ENCODE measurements around the gene ATG4A.

DNA sequence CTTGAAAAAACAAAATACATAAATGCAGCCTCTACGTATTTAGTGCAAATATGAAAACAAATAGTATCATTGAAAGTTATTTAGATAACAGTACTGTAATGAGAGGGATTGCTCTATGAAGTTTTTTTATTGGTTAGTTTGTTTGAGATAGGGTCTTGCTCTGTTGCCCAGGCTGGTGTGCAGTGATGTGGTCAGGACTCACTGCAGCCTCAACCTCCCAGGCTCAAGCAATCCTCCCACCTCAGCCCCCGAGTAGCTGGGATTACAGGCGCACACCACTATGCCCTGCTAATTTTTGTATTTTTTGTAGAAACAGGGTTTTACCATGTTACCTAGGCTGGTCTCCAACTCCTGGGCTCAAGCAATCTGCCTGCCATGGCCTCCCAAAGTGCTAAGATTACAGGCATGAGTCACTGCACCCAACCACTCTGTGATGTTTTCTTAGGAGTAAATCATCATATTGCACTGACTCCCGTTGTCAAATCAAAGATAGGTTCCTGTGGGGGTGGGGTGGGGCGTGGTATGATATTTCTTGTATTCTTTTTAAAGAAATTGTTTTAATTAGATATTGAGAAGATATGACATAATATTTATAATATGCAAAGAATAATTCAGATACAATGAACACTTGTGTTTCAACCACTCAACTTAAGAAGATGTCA, 75.8 kb downstream of the ATG4A start:
- TF ChIP-seq, protein P1, sequence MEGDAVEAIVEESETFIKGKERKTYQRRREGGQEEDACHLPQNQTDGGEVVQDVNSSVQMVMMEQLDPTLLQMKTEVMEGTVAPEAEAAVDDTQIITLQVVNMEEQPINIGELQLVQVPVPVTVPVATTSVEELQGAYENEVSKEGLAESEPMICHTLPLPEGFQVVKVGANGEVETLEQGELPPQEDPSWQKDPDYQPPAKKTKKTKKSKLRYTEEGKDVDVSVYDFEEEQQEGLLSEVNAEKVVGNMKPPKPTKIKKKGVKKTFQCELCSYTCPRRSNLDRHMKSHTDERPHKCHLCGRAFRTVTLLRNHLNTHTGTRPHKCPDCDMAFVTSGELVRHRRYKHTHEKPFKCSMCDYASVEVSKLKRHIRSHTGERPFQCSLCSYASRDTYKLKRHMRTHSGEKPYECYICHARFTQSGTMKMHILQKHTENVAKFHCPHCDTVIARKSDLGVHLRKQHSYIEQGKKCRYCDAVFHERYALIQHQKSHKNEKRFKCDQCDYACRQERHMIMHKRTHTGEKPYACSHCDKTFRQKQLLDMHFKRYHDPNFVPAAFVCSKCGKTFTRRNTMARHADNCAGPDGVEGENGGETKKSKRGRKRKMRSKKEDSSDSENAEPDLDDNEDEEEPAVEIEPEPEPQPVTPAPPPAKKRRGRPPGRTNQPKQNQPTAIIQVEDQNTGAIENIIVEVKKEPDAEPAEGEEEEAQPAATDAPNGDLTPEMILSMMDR (IDR thresholded peaks at IDR 0.05) = no peak
- TF ChIP-seq, protein P2, sequence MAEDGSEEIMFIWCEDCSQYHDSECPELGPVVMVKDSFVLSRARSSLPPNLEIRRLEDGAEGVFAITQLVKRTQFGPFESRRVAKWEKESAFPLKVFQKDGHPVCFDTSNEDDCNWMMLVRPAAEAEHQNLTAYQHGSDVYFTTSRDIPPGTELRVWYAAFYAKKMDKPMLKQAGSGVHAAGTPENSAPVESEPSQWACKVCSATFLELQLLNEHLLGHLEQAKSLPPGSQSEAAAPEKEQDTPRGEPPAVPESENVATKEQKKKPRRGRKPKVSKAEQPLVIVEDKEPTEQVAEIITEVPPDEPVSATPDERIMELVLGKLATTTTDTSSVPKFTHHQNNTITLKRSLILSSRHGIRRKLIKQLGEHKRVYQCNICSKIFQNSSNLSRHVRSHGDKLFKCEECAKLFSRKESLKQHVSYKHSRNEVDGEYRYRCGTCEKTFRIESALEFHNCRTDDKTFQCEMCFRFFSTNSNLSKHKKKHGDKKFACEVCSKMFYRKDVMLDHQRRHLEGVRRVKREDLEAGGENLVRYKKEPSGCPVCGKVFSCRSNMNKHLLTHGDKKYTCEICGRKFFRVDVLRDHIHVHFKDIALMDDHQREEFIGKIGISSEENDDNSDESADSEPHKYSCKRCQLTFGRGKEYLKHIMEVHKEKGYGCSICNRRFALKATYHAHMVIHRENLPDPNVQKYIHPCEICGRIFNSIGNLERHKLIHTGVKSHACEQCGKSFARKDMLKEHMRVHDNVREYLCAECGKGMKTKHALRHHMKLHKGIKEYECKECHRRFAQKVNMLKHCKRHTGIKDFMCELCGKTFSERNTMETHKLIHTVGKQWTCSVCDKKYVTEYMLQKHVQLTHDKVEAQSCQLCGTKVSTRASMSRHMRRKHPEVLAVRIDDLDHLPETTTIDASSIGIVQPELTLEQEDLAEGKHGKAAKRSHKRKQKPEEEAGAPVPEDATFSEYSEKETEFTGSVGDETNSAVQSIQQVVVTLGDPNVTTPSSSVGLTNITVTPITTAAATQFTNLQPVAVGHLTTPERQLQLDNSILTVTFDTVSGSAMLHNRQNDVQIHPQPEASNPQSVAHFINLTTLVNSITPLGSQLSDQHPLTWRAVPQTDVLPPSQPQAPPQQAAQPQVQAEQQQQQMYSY (CRISPR knock-in tag; IDR thresholded peaks at IDR 0.05) = no peak
- TF ChIP-seq ZNF121 (CRISPR knock-in tag; IDR thresholded peaks at IDR 0.05) (no peak), ZBTB21 (CRISPR knock-in tag; IDR thresholded peaks at IDR 0.05; ENCODE audit: borderline replicate concordance) (no peak), SMAD4 (CRISPR knock-in tag; IDR thresholded peaks at IDR 0.05) (no peak)
- TF ChIP-seq, protein P3, sequence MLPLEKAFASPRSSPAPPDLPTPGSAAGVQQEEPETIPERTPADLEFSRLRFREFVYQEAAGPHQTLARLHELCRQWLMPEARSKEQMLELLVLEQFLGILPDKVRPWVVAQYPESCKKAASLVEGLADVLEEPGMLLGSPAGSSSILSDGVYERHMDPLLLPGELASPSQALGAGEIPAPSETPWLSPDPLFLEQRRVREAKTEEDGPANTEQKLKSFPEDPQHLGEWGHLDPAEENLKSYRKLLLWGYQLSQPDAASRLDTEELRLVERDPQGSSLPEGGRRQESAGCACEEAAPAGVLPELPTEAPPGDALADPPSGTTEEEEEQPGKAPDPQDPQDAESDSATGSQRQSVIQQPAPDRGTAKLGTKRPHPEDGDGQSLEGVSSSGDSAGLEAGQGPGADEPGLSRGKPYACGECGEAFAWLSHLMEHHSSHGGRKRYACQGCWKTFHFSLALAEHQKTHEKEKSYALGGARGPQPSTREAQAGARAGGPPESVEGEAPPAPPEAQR (CRISPR knock-in tag; IDR thresholded peaks at IDR 0.05) = no peak
- TF ChIP-seq, protein P4, sequence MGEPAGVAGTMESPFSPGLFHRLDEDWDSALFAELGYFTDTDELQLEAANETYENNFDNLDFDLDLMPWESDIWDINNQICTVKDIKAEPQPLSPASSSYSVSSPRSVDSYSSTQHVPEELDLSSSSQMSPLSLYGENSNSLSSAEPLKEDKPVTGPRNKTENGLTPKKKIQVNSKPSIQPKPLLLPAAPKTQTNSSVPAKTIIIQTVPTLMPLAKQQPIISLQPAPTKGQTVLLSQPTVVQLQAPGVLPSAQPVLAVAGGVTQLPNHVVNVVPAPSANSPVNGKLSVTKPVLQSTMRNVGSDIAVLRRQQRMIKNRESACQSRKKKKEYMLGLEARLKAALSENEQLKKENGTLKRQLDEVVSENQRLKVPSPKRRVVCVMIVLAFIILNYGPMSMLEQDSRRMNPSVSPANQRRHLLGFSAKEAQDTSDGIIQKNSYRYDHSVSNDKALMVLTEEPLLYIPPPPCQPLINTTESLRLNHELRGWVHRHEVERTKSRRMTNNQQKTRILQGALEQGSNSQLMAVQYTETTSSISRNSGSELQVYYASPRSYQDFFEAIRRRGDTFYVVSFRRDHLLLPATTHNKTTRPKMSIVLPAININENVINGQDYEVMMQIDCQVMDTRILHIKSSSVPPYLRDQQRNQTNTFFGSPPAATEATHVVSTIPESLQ (CRISPR knock-in tag; IDR thresholded peaks at IDR 0.05) = no peak

Measured in WTC11 (cell line).